ENCODE data around the gene SLC26A4.

DNA sequence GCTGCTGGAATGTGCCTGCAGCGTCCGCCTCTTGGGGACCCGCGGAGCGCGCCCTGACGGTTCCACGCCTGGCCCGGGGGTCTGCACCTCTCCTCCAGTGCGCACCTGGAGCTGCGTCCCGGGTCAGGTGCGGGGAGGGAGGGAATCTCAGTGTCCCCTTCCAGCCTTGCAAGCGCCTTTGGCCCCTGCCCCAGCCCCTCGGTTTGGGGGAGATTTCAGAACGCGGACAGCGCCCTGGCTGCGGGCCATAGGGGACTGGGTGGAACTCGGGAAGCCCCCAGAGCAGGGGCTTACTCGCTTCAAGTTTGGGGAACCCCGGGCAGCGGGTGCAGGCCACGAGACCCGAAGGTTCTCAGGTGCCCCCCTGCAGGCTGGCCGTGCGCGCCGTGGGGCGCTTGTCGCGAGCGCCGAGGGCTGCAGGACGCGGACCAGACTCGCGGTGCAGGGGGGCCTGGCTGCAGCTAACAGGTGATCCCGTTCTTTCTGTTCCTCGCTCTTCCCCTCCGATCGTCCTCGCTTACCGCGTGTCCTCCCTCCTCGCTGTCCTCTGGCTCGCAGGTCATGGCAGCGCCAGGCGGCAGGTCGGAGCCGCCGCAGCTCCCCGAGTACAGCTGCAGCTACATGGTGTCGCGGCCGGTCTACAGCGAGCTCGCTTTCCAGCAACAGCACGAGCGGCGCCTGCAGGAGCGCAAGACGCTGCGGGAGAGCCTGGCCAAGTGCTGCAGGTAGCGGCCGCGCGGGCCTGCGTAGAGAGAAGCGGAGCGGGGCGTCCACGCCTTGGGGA, 645 bp downstream of the SLC26A4 start:
- TF ChIP-seq POLR2A (IDR thresholded peaks at IDR 0.05; ENCODE audit: low read length) (no peak), GATA1 (IDR thresholded peaks at IDR 0.05; ENCODE audit: low read depth, low read length) (no peak)

Measured in erythroblast (primary cell).